GM23338 (cell line): ENCODE results near the gene HOXC9. TPM values are rescaled to one million over a fixed set of nuclear protein-coding genes. Genes with fewer than 3 reads are reported as not detected.

Experiments used
- ATAC-seq: fragments of 200-7000 bp; cut with Tn5 transposase; 3 replicates; pipeline ENCODE4 v1.9.1; 2020
- DNase-seq: peaks from one replicate; pipeline ENCODE4 v3.0.0-alpha.2; 2015; ENCODE audit warnings: low spot score
- H2AFZ ChIP-seq: fragments of 200-600 bp; sonication (generic); 2 replicates; pipeline ENCODE4 v1.8.0; 2016; ENCODE audit warnings: antibody characterized with exemption, mild to moderate bottlenecking, moderate library complexity
- H3F3A ChIP-seq: fragments of 200-600 bp; sonication (generic); replicated peaks from 2 replicates; pipeline ENCODE4 v1.8.0; 2017; ENCODE audit warnings: antibody characterized with exemption, mixed run types, low read depth
- H3K27ac ChIP-seq: fragments of 200-600 bp; sonication (generic); 2 replicates; pipeline ENCODE4 v1.6.1; 2016; ENCODE audit warnings: low read depth
- H3K27me3 ChIP-seq: fragments of 200-600 bp; sonication (generic); 2 replicates; pipeline ENCODE4 v1.8.0; 2016; ENCODE audit warnings: mild to moderate bottlenecking, mixed run types, moderate library complexity; ENCODE audit not compliant: insufficient read depth
- H3K36me3 ChIP-seq: fragments of 200-600 bp; sonication (generic); 2 replicates; pipeline ENCODE4 v1.8.0; 2016; ENCODE audit warnings: mild to moderate bottlenecking; ENCODE audit not compliant: insufficient read depth
- H3K4me1 ChIP-seq: fragments of 200-600 bp; sonication (generic); 2 replicates; pipeline ENCODE4 v1.8.0; 2016; ENCODE audit warnings: mild to moderate bottlenecking, moderate library complexity; ENCODE audit not compliant: insufficient read depth
- H3K4me2 ChIP-seq: fragments of 200-600 bp; sonication (generic); 2 replicates; pipeline ENCODE4 v1.7.1; 2017; ENCODE audit warnings: mixed run types
- H3K4me3 ChIP-seq: fragments of 200-600 bp; sonication (generic); 2 replicates; pipeline ENCODE4 v1.6.1; 2016; ENCODE audit warnings: mixed run types
- H3K79me2 ChIP-seq: fragments of 200-600 bp; sonication (generic); replicated peaks from 2 replicates; pipeline ENCODE4 v1.8.0; 2017; ENCODE audit warnings: mild to moderate bottlenecking; ENCODE audit not compliant: insufficient read depth
- H3K9me2 ChIP-seq: fragments of 200-600 bp; sonication (generic); 2 replicates; pipeline ENCODE4 v1.8.0; 2017; ENCODE audit not compliant: insufficient read depth
- H4K20me1 ChIP-seq: fragments of 200-600 bp; sonication (generic); replicated peaks from 2 replicates; pipeline ENCODE4 v1.8.0; 2017; ENCODE audit warnings: mild to moderate bottlenecking; ENCODE audit not compliant: insufficient read depth
- H3K27ac Mint-ChIP-seq: 2 replicates; pipeline ENCODE4 v1.8.0; 2020; ENCODE audit warnings: inconsistent platforms, mild to moderate bottlenecking, moderate library complexity, mixed read lengths
- H3K27me3 Mint-ChIP-seq: 3 replicates; pipeline ENCODE4 v1.8.0; 2022; ENCODE audit warnings: low read depth, mild to moderate bottlenecking, moderate library complexity, mixed read lengths, inconsistent platforms; ENCODE audit not compliant: insufficient read depth, poor library complexity
- H3K36me3 Mint-ChIP-seq: 3 replicates; pipeline ENCODE4 v1.8.0; 2021; ENCODE audit warnings: low read depth, mild to moderate bottlenecking, inconsistent platforms, moderate library complexity, mixed read lengths
- H3K4me1 Mint-ChIP-seq: 3 replicates; pipeline ENCODE4 v1.8.0; 2020; ENCODE audit warnings: mild to moderate bottlenecking, inconsistent platforms, mixed read lengths
- H3K4me3 Mint-ChIP-seq: 3 replicates; pipeline ENCODE4 v1.8.0; 2021; ENCODE audit warnings: moderate library complexity, mild to moderate bottlenecking, inconsistent platforms, mixed read lengths
- H3K9me3 Mint-ChIP-seq: 3 replicates; pipeline ENCODE4 v1.8.0; 2020; ENCODE audit warnings: moderate library complexity, mild to moderate bottlenecking, inconsistent platforms, mixed read lengths
- ETS1 ChIP-seq: IDR thresholded peaks from 2 replicates; pipeline ENCODE4 v1.6.1; 2016; ENCODE audit warnings: antibody characterized with exemption
- EZH2 ChIP-seq: fragments of 200-600 bp; sonication (generic); IDR thresholded peaks from one replicate; pipeline ENCODE4 v1.8.0; 2017; ENCODE audit warnings: antibody characterized with exemption, mild to moderate bottlenecking, low read depth; ENCODE audit not compliant: unreplicated experiment
- EZH2phosphoT487 ChIP-seq: fragments of 200-600 bp; sonication (generic); IDR thresholded peaks from one replicate; pipeline ENCODE4 v1.8.1; 2018; ENCODE audit warnings: antibody characterized with exemption; ENCODE audit not compliant: unreplicated experiment
- NANOG ChIP-seq: IDR thresholded peaks from 2 replicates; pipeline ENCODE4 v1.6.1; 2016; ENCODE audit warnings: antibody characterized with exemption, borderline replicate concordance
- REST ChIP-seq: IDR thresholded peaks from one replicate; pipeline ENCODE4 v1.6.1; 2018; ENCODE audit warnings: antibody characterized with exemption; ENCODE audit not compliant: unreplicated experiment
- ZNF114 ChIP-seq: fragments of 250-450 bp; sonication (Bioruptor Pico); IDR thresholded peaks from 2 replicates; pipeline ENCODE4 v1.5.0; 2020; ENCODE audit warnings: mild to moderate bottlenecking, moderate library complexity
- ZNF331 ChIP-seq: fragments of 250-450 bp; sonication (Bioruptor Pico); IDR thresholded peaks from 2 replicates; pipeline ENCODE4 v1.5.0; 2020; ENCODE audit warnings: low read depth, mild to moderate bottlenecking, moderate library complexity
- polyA plus RNA-seq: library from polyadenylated mRNA; unstranded; fragments of >200 nt; fragmentation: Nextera tagmentation; extraction: Ambion mirVana; gene quantifications from 2 replicates; pipeline ENCODE4 v1.2.1, GENCODE V29; 2016
- total RNA-seq: library from RNA; depleted of rRNA; stranded (reverse); fragments of >200 nt; shearing (Covaris generic); gene quantifications from 2 replicates; pipeline ENCODE4 v1.2.3, GENCODE V29; 2014

The HOXC9 gene
- total and polyA plus RNA-seq, 2 experiments from 2014 or later, result not detected

GRCh38 chr12:54024127-54024526 is 24.2 kb downstream of the HOXC9 start (continued):
- no peak for TF ChIP-seq REST
- TF ChIP-seq NANOG, result no peak
- no peak for TF ChIP-seq ZNF331
- TF ChIP-seq ZNF114 (CRISPR knock-in tag), result no peak
- TF ChIP-seq EZH2phosphoT487, result peak; percentile 79

GRCh38 chr12:54024581-54025305 is 24.8 kb downstream of the HOXC9 start:
- Mint-ChIP-seq H3K4me1 (peaks cover 24% of the 10 kb centered on the region), H3K36me3 (no peaks in the 10 kb centered on the region; the same call in 2 of the 3 replicates), H3K4me3 (no peak overlapping the region), H3K27me3 (peaks cover 100% of the 10 kb centered on the region), H3K9me3 (peaks cover 3% of the 10 kb centered on the region; the same call in 2 of the 3 replicates), H3K27ac (no peak overlapping the region)
- no peak for ATAC-seq
- peaks cover 41% of the 10 kb centered on the region for H3K4me1 ChIP-seq
- H3K27me3 ChIP-seq, result peaks cover 100% of the 10 kb centered on the region
- peaks cover 43% of the 10 kb centered on the region; the same call in 1 of the 2 replicates for H3F3A ChIP-seq
- no peak overlapping the region for H3K27ac ChIP-seq
- no peaks in the 10 kb centered on the region for H3K9me2 ChIP-seq
- no peak for DNase-seq
- peaks cover 57% of the 10 kb centered on the region for H4K20me1 ChIP-seq
- no peaks in the 10 kb centered on the region; the same call in 1 of the 2 replicates for H3K36me3 ChIP-seq
- H2AFZ ChIP-seq, result no peak overlapping the region
- no peak overlapping the region for H3K4me3 ChIP-seq
- H3K79me2 ChIP-seq, result no peaks in the 10 kb centered on the region
- TF ChIP-seq EZH2, result peak; percentile 85
- no peak for TF ChIP-seq ETS1
- H3K4me2 ChIP-seq, result no peak overlapping the region
